ENCODE data around the gene PARG. TPM values are rescaled to one million over a fixed set of nuclear protein-coding genes. Genes with fewer than 3 reads are reported as not detected.
"Not testable (repeated sequence)": the region's sequence is repeated elsewhere in the genome, so short reads cannot be mapped to it uniquely, and the experiment has no call there.

Gene PARG
- total RNA-seq, 1 donor from 2014 or later: 22.2 TPM

DNA sequence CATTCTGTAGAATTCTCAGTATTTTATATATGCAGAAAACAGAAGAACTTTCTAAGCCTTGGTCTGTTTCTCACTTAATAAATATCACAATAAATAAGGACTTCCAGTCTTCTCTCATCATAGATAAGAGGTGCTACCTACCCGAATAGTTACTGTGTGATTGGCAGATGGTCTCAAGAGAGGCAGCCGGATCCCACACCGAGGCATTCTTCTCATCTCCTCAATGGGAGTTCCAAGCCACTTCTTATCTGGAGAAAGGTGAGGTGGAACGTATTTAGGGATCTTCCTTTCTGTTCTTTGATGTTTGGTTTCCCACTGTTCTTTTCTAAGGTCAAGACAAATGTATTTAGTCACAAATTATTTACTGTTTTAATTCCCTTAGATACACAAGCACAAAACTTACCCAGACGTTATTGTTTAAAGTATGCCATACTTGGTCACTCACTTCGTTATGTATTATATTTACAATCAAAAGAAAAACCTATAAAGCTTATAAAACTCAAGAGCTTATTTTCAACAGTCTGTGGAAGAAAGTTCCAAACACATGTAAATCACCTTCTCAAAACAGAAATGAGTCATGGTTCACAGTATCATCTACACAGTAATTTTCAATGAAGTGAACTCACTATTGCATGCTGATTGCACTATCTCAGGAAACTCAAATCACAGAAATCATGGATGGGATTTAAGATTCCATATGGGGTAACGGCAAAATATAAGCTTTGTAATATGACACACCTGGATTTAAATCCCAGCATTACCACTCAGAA, 9.7 kb downstream of the PARG start:
- intact Hi-C loops (cut with DNase I); H3K9me3 ChIP-seq; ATAC-seq; H3K4me3 ChIP-seq; H3K27ac ChIP-seq; H3K27me3 ChIP-seq; DNase-seq; H3K36me3 ChIP-seq; H3K4me1 ChIP-seq: not testable (repeated sequence)

DNA sequence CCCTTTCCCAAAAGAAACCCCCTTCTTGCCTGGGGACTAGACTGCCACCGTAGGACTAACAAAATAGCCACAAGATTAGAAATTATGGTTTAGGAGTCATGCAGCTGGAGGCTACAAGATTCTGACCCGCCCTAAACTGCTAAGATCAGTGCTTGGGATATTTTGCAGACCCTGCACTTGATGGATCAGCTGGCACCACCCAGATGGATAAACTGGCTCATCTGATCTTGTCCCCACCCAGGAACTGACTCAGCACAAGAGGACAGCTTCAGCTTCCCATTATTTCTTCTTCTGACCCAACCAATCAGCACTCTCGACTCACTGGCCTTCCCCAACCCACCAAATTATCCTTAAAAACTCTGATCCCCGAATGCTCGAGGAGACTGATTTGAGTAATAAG, 10.6 kb downstream of the PARG start:
- H3K4me1 ChIP-seq; H3K36me3 ChIP-seq; H3K27me3 ChIP-seq; H3K27ac ChIP-seq; intact Hi-C loops (cut with DNase I); DNase-seq; H3K9me3 ChIP-seq; H3K4me3 ChIP-seq; ATAC-seq: not testable (repeated sequence)

DNA sequence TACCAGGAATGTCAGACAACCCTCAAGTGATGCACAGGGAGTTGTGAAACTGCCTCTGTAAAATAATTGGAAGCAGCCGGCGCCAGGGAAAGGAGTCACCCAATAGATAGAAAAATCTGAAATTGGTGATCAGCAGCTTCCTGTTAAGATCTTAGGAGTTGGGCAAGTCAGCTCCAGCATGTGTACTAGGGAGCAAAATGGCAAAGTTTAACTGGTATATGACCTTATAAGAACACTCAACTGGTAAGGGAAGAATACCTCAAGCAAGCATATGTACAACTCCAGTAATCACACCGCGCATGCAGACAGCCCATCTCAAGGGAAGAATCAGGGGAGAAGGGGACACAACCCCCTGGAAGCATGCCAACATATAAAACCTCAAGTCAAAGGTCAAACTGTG, 18.3 kb downstream of the PARG start:
- intact Hi-C loops (cut with DNase I); H3K4me1 ChIP-seq; H3K27ac ChIP-seq; ATAC-seq; H3K27me3 ChIP-seq; DNase-seq; H3K9me3 ChIP-seq; H3K4me3 ChIP-seq: not testable (repeated sequence)
- H3K36me3 ChIP-seq: peaks cover 10% of the 10 kb centered on the region

DNA sequence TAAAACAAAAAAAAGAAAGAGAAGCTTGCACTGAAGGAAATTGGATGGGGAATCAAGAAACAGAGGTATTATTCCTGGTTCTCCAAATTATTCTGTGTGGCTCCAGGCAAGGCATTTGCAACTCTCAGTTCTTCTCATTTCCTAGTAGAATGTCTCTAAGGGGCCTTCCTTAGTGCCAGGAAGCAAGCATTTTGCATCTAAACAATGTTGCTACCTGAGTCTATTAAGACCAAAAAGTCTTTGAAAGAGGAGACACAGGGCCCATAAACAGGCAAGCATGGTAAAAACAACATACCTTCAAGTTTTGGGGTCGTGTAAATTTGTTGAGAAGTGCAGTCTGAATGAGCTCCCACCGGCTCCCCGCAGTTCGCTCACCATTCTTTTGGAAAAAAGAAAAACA, 19.8 kb downstream of the PARG start:
- DNase-seq; H3K27me3 ChIP-seq; H3K27ac ChIP-seq; ATAC-seq; H3K4me3 ChIP-seq; H3K4me1 ChIP-seq; H3K9me3 ChIP-seq; intact Hi-C loops (cut with DNase I): not testable (repeated sequence)
- peaks cover 10% of the 10 kb centered on the region for H3K36me3 ChIP-seq

DNA sequence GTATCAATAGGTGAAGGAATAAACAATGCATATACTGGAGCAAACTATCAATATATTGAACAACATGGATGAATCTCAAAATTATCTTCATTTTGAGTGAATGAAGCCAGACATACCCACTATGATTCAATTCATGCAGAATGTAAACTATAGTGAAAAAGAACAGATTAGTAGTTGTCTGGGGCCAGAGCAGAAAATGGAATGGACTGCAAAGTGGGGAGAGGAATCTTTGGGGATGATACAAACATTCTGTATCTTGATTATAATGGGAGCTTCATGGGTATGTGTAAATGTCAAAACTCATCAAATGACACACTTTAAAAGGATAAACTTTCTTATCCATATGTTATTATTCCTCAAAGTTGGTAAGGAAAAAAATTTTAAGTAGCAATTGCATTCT, 23.9 kb downstream of the PARG start:
- H3K9me3 ChIP-seq; DNase-seq; H3K27me3 ChIP-seq; H3K27ac ChIP-seq; intact Hi-C loops (cut with DNase I); ATAC-seq; H3K4me1 ChIP-seq; H3K4me3 ChIP-seq: not testable (repeated sequence)
- peaks cover 21% of the 10 kb centered on the region for H3K36me3 ChIP-seq

DNA sequence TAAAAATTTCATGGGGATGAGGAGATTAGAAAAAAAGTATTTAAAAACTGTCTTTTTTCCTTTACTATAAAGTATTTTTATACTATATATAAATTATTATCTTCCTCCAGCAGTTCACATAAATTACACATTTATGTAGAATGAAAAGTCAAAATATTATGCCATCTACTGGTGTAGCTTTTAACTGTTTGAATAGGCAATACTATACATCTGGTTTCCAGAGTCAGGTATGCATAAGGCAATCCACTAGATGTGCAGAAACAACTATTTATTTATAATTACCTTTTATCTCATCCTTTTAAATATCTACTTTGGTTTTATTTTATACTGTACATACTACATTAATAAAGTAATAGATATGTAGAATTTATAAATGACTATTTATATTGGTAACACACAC, 25.4 kb downstream of the PARG start:
- H3K27me3 ChIP-seq; DNase-seq; H3K9me3 ChIP-seq; H3K4me1 ChIP-seq; H3K4me3 ChIP-seq; ATAC-seq; intact Hi-C loops (cut with DNase I); H3K27ac ChIP-seq: not testable (repeated sequence)
- peaks cover 12% of the 10 kb centered on the region for H3K36me3 ChIP-seq

DNA sequence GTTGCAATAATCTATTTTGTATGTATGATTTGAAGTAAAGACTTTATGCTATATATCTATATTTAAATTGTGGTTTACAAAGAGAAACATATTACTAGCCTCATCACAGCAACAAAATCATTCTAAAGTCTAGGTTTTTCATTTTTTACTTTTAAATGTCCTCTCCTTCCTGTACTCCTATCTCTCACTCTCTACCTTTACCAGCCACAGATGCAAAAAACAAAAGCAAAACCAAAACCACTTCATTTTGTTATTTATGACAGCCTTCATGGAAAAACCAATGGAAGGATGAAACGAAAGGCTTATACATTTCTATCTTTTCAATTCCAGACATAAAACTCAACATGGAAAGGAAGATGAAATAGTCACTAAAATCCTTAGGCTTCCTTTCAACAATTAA, 31.5 kb downstream of the PARG start:
- H3K4me1 ChIP-seq; H3K27ac ChIP-seq; H3K36me3 ChIP-seq; DNase-seq; H3K9me3 ChIP-seq; H3K27me3 ChIP-seq; ATAC-seq; intact Hi-C loops (cut with DNase I); H3K4me3 ChIP-seq: not testable (repeated sequence)

DNA sequence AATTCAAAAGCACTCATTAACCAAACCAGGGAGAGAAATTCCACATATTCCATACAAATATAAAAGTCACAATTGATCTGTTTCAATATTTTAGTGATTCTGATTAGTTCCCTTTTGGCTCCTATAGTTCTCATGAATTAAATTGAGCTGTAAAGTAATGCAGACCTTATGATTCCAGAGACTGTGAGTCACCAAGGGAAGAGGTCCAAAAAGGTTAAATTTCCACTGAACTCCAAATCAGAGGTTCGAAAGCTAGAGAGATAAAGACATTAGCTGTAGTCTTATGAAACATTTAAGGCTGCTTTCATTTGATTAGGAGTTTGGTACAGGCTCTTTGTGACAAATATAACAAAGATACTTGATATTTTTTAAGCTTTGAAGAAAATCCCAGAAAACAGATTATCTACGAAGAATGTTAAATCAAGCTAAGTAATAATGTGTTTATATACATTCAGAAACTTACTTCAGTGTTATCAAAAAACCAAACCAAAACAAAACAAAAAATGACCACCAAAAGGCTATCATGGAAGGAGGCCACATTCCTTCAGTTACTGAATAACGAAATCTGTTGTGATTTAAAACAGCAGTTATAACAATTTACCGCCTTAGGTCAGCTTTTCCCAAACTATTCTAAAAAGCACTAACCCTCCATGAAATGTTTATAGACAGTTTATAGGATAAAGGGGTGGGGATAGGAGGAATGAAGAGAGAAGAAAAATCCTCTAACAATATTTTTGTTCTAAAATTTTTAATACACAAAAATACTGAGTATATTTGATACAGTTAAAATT, 33.3 kb downstream of the PARG start:
- intact Hi-C loops (cut with DNase I); H3K27me3 ChIP-seq; H3K4me3 ChIP-seq; H3K9me3 ChIP-seq; H3K4me1 ChIP-seq; DNase-seq; ATAC-seq; H3K36me3 ChIP-seq; H3K27ac ChIP-seq: not testable (repeated sequence)

DNA sequence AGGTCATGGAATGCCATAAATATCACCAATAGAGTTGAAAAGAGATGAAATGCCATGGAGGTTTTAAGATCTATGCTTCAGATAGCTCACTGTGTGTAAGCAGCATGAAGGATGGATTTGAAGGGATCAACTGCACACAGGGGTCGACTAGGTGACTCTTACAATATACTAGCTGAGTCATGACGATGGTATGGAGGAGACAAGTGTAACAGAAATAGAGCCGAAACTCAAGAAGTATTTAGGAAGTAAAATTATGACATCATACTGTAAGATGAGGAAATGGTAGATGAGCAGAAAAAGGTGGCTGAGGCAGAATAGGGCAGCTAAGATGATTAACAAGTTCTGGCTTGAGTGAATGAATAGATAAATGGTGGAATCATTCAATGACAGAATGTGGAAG, 38.0 kb downstream of the PARG start:
- H3K36me3 ChIP-seq; H3K4me3 ChIP-seq; H3K4me1 ChIP-seq; H3K27ac ChIP-seq; DNase-seq; H3K27me3 ChIP-seq; H3K9me3 ChIP-seq; ATAC-seq; intact Hi-C loops (cut with DNase I): not testable (repeated sequence)

DNA sequence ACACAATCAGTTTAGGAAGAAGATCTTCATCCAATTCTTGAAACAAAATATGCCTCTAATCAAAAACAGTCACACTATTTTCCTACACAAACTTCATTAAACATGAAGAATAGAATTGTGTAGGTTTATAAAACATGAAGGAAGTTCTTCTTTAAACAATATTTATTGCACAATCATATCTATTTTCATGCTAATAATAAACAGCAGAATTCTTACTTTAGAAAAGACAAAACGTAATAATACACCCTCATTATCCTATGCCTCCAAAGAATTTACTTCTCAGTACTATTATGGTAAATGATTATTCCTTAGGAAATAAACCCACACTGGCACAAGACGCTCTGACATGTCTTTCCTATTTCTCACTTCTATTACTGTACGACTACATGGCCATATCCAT, 41.4 kb downstream of the PARG start:
- H3K4me1 ChIP-seq; H3K27ac ChIP-seq; H3K9me3 ChIP-seq; intact Hi-C loops (cut with DNase I); H3K4me3 ChIP-seq; ATAC-seq; H3K36me3 ChIP-seq; H3K27me3 ChIP-seq; DNase-seq: not testable (repeated sequence)

DNA sequence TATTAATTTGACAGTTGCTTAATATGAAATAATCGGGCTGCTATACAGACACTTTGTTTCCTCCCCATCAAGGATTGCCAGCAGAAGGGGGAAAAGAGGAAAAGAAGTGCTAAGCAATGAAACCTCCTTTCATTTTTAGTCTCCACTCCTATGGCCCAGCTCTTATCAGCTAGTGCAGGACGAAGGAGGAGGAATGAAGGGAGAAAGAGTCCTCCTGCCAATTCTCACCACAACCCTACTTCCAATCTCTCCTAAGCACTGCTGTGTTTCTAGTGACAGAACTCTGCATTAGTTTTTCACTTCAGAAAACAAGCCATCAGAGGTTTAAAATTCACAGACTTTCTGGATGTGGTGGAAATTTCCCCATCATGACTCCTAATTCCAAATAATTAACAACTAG, 41.8 kb downstream of the PARG start:
- H3K36me3 ChIP-seq; H3K4me3 ChIP-seq; ATAC-seq; H3K27me3 ChIP-seq; H3K4me1 ChIP-seq; H3K9me3 ChIP-seq; DNase-seq; H3K27ac ChIP-seq; intact Hi-C loops (cut with DNase I): not testable (repeated sequence)

DNA sequence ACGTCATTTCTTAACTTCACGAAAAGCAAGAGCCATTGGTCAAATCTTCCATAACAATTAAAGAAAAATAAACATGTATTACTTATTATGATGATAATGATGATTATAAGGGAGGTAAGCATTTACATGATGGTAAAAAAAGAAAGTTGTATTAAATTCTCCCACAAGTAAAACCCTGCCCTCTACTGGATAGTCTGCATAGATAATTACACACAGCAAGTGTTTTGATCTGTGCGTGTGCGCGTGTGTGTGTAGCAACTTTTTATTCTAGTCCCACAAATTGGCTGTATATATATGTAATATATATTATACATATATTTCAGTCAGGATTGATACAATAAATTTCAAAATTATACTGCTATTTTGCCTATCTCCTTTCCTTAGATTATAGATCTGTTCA, 51.8 kb downstream of the PARG start:
- H3K27ac ChIP-seq; H3K4me3 ChIP-seq; DNase-seq; H3K27me3 ChIP-seq; intact Hi-C loops (cut with DNase I); ATAC-seq; H3K4me1 ChIP-seq; H3K36me3 ChIP-seq; H3K9me3 ChIP-seq: not testable (repeated sequence)

DNA sequence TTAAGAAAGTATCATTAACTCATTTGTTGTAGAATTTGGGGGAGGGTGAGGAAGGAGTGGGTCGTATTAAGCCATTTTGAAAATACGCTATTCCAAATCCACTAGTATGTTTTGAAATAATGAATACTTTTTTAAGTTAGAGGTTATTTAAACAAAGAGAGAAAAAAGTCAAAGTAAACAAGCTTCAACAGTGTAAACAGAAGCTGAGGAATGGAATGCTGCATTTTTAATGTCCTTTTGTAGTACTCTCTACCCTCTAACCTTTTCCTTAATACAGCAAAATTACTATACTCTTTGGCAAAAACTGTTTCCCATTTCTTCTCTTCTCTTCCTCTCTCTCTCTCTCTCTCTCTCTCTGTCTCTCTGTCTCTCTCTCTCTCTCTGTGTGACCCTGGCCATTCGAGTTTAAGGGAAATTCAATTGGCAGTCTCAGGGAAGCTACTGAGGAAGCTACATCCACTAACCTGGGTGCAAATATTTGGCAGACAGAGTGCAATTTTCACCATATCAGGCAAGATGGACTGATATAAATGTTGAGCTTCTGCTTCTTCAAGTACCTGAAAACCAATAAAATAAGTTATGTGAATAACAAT, 57.0 kb downstream of the PARG start:
- intact Hi-C loops (cut with DNase I); H3K36me3 ChIP-seq; H3K4me3 ChIP-seq; H3K4me1 ChIP-seq; H3K27me3 ChIP-seq; H3K27ac ChIP-seq; ATAC-seq; H3K9me3 ChIP-seq; DNase-seq: not testable (repeated sequence)

DNA sequence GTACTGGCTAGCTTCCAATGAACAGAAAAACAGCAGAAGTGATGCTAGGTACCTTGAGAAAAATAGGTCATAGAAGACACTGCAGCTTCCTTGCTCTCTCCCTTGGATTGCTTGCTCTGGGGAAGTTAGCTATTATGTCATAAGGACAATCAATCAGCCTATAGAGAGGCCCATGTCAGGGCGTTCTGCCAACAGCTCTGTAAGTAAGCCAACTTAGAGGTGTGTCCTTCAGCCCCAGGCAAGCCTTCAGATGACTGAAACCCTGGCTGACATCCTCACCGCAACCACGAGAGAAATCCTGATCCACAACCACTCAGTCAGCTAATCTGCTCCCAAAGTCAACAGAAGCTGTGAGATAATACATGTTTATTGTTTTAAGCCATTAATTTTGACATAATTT, 58.0 kb downstream of the PARG start:
- H3K36me3 ChIP-seq; intact Hi-C loops (cut with DNase I); H3K4me1 ChIP-seq; H3K9me3 ChIP-seq; H3K4me3 ChIP-seq; H3K27ac ChIP-seq; DNase-seq; H3K27me3 ChIP-seq; ATAC-seq: not testable (repeated sequence)
